ENCODE measurements around the gene SH3PXD2A. TPM values are rescaled to one million over a fixed set of nuclear protein-coding genes. Genes with fewer than 3 reads are reported as not detected.

The SH3PXD2A gene
- total RNA-seq, 5 donors from 2014 or later (not counting 1 experiment from before 2014, with no cell fraction given), result 5.8 to 11.8 (median 9.8) TPM

DNA sequence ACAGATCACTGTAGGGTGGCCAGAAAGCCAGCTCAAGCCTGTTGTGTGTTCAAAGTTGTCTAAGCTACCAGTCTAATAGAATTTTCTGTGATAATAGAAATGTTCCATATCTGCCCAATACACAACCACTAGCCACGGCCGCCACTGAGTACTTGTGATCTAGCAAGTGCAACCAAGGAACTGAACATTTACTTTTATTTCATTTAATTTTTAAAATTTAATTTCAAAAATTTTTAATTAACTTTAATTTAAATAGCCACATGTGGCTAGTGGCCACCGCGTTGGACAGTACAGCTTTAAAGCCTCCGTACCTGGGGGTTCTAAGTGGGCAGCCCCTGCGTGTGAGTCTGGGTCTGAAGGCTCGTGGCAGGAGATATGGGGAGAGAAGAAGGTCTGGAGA is 60.4 kb downstream of the SH3PXD2A start:
- WGBS (ENCODE audit: insufficient coverage), result 83% methylated on average over 3 of the region's 7 CpGs
- H3K27ac ChIP-seq (ENCODE audit: low read length), result no peak overlapping the region
- DNase-seq (no peak), ATAC-seq (replicated peaks in 1 of 4) (no peak)
- H3K4me1 Mint-ChIP-seq, result peaks cover 0 to 8% (median 2%) of the 10 kb centered on the region in 3 donors
- H3K9me3 ChIP-seq, result no peaks in the 10 kb centered on the region
- no peaks in the 10 kb centered on the region for H3K36me3 ChIP-seq (ENCODE audit: control insufficient read depth in 2 of 2, extremely low read depth in 1 of 2, insufficient read depth in 1 of 2, low read length in 1 of 2)
- CTCF ChIA-PET, result no interaction called here
- no peak overlapping the region for H3K4me3 ChIP-seq (ENCODE audit: control insufficient read depth in 1 of 2, extremely low read depth in 1 of 2, low read length in 1 of 2)
- no peaks in the 10 kb centered on the region for H3K36me3 Mint-ChIP-seq
- no peak overlapping the region for H3K27ac Mint-ChIP-seq
- H3K27me3 Mint-ChIP-seq, result no peaks in the 10 kb centered on the region
- POLR2A ChIA-PET, result no interaction called here
- no peaks in the 10 kb centered on the region for H3K27me3 ChIP-seq (replicated peaks in 1 of 2; ENCODE audit: control insufficient read depth in 2 of 2, extremely low read depth in 1 of 2, insufficient read depth in 2 of 2, low read length in 1 of 2)
- peaks cover 0 to 2% of the 10 kb centered on the region in 2 experiments for H3K4me1 ChIP-seq (ENCODE audit: control insufficient read depth in 1 of 2, extremely low read depth in 1 of 2, insufficient read depth in 2 of 2, low read length in 2 of 2)
- H3K4me3 Mint-ChIP-seq, result no peak overlapping the region
- H3K9me3 Mint-ChIP-seq, result no peaks in the 10 kb centered on the region

- H3K9me3 Mint-ChIP-seq, result no peaks in the 10 kb centered on the region
- peaks cover 3 to 7% of the 10 kb centered on the region in 2 experiments for H3K4me1 ChIP-seq (ENCODE audit: control insufficient read depth in 1 of 2, extremely low read depth in 1 of 2, insufficient read depth in 2 of 2, low read length in 2 of 2)
- H3K4me3 ChIP-seq (ENCODE audit: control insufficient read depth in 1 of 2, extremely low read depth in 1 of 2, low read length in 1 of 2), result no peak overlapping the region
- no peaks in the 10 kb centered on the region for H3K9me3 ChIP-seq
- ATAC-seq (replicated peaks in 1 of 4) (no peak), DNase-seq (no peak)
- H3K4me3 Mint-ChIP-seq, result no peak overlapping the region
- H3K27me3 ChIP-seq (replicated peaks in 1 of 2; ENCODE audit: control insufficient read depth in 2 of 2, extremely low read depth in 1 of 2, insufficient read depth in 2 of 2, low read length in 1 of 2), result no peaks in the 10 kb centered on the region
- no peak overlapping the region for H3K27ac ChIP-seq (ENCODE audit: low read length)
- no peaks in the 10 kb centered on the region for H3K27me3 Mint-ChIP-seq
- H3K36me3 ChIP-seq (ENCODE audit: control insufficient read depth in 2 of 2, extremely low read depth in 1 of 2, insufficient read depth in 1 of 2, low read length in 1 of 2), result no peaks in the 10 kb centered on the region
- CTCF ChIA-PET, result interaction anchor here in 1 of 2 donors (0.5 kb wide), 1 partner anchor 10 kb away, joined by 5 read pairs; no protein-coding TSS in a partner anchor
- H3K27ac Mint-ChIP-seq, result no peak overlapping the region
- H3K36me3 Mint-ChIP-seq, result no peaks in the 10 kb centered on the region
- H3K4me1 Mint-ChIP-seq, result peaks cover 7 to 10% (median 9%) of the 10 kb centered on the region in 3 donors
- 75% methylated on average over 7 of the region's 13 CpGs for WGBS (ENCODE audit: insufficient coverage)
- POLR2A ChIA-PET, result no interaction called here
Measured at GRCh38 chr10:103793920-103794883, 61.2 kb downstream of the SH3PXD2A start.

- no peaks in the 10 kb centered on the region for H3K36me3 Mint-ChIP-seq
- WGBS (ENCODE audit: insufficient coverage), result 100% methylated on average over 1 of the region's 3 CpGs
- Histone ChIP-seq H3K4me3 (ENCODE audit: control insufficient read depth in 1 of 2, extremely low read depth in 1 of 2, low read length in 1 of 2) (no peak overlapping the region), H3K4me1 (ENCODE audit: control insufficient read depth in 1 of 2, extremely low read depth in 1 of 2, insufficient read depth in 2 of 2, low read length in 2 of 2) (peaks cover 3 to 8% of the 10 kb centered on the region in 2 experiments), H3K36me3 (ENCODE audit: control insufficient read depth in 2 of 2, extremely low read depth in 1 of 2, insufficient read depth in 1 of 2, low read length in 1 of 2) (no peaks in the 10 kb centered on the region), H3K27ac (ENCODE audit: low read length) (no peak overlapping the region), H3K27me3 (replicated peaks in 1 of 2; ENCODE audit: control insufficient read depth in 2 of 2, extremely low read depth in 1 of 2, insufficient read depth in 2 of 2, low read length in 1 of 2) (no peaks in the 10 kb centered on the region), H3K9me3 (no peaks in the 10 kb centered on the region)
- peaks cover 8 to 13% (median 10%) of the 10 kb centered on the region in 3 donors for H3K4me1 Mint-ChIP-seq
- CTCF ChIA-PET, result no interaction called here
- H3K9me3 Mint-ChIP-seq, result no peaks in the 10 kb centered on the region
- DNase-seq, result no peak
- POLR2A ChIA-PET, result no interaction called here
- no peak for ATAC-seq (replicated peaks in 1 of 4)
- H3K4me3 Mint-ChIP-seq, result no peak overlapping the region
- no peaks in the 10 kb centered on the region for H3K27me3 Mint-ChIP-seq
- no peak overlapping the region for H3K27ac Mint-ChIP-seq
Measured at GRCh38 chr10:103793429-103793828, 61.9 kb downstream of the SH3PXD2A start.

DNA sequence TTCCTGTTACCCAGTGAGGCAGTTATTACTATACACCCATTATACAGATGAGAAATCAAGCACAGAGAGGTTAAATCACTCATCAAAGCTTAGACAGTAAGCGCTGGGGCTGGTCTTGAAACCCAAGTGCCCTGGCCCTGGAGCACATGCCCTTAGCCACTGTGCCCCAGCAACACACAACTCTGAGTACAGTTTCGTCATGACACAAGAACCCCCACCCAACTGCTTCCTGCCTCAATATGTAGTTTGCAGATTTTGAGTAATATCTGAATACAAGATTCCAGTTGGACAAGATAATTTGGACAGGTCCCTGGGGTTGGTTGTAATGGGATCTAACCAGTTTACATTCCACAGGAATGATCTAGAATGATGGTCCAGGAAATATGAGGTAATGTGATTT is 62.8 kb downstream of the SH3PXD2A start:
- H3K4me1 ChIP-seq (ENCODE audit: control insufficient read depth in 1 of 2, extremely low read depth in 1 of 2, insufficient read depth in 2 of 2, low read length in 2 of 2), result peaks cover 3 to 8% of the 10 kb centered on the region in 2 experiments

DNA sequence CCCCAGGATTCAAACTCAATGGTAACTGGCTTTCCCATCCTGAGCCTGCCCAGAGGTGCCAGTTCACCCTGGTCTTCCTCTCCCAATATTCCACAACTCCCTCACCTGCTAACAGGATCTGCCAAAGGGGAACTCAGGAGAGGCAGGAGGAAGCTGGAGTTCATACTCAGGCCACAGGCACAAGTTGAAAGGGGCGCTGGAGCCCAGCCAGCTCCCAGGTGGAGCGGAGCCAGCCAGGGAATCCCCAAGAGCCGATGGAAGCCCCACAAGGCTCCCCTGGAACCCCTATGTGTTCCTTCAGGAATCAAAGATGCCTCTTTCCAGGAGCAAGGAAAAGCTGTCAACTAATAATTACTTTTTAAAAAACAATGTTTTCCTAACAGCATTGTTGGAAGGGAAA is 63.5 kb downstream of the SH3PXD2A start:
- 92% methylated on average over 2 of the region's 3 CpGs for WGBS (ENCODE audit: insufficient coverage)
- Histone ChIP-seq H3K9me3 (no peaks in the 10 kb centered on the region), H3K4me3 (ENCODE audit: control insufficient read depth in 1 of 2, extremely low read depth in 1 of 2, low read length in 1 of 2) (no peak overlapping the region), H3K36me3 (ENCODE audit: control insufficient read depth in 2 of 2, extremely low read depth in 1 of 2, insufficient read depth in 1 of 2, low read length in 1 of 2) (peaks cover 0 to 3% of the 10 kb centered on the region in 2 donors), H3K4me1 (ENCODE audit: control insufficient read depth in 1 of 2, extremely low read depth in 1 of 2, insufficient read depth in 2 of 2, low read length in 2 of 2) (peaks cover 3 to 8% of the 10 kb centered on the region in 2 experiments), H3K27ac (ENCODE audit: low read length) (no peak overlapping the region), H3K27me3 (replicated peaks in 1 of 2; ENCODE audit: control insufficient read depth in 2 of 2, extremely low read depth in 1 of 2, insufficient read depth in 2 of 2, low read length in 1 of 2) (peaks cover 0 to 9% of the 10 kb centered on the region in 2 experiments)
- no peaks in the 10 kb centered on the region for H3K36me3 Mint-ChIP-seq
- H3K27me3 Mint-ChIP-seq, result no peaks in the 10 kb centered on the region
- DNase-seq, result no peak
- POLR2A ChIA-PET, result no interaction called here
- ATAC-seq (replicated peaks in 1 of 4), result no peak
- no peak overlapping the region for H3K4me3 Mint-ChIP-seq
- H3K4me1 Mint-ChIP-seq, result peaks cover 8 to 13% (median 10%) of the 10 kb centered on the region in 3 donors
- no peak overlapping the region for H3K27ac Mint-ChIP-seq
- no peaks in the 10 kb centered on the region for H3K9me3 Mint-ChIP-seq
- CTCF ChIA-PET, result no interaction called here

More for the DNA sequence above, 62.8 kb downstream of the SH3PXD2A start:
- Mint-ChIP-seq H3K27me3 (no peaks in the 10 kb centered on the region), H3K4me1 (peaks cover 8 to 13% (median 10%) of the 10 kb centered on the region in 3 donors), H3K4me3 (no peak overlapping the region), H3K27ac (no peak overlapping the region), H3K36me3 (no peaks in the 10 kb centered on the region), H3K9me3 (no peaks in the 10 kb centered on the region)
- peaks cover 0 to under 1% of the 10 kb centered on the region in 2 donors for H3K36me3 ChIP-seq (ENCODE audit: control insufficient read depth in 2 of 2, extremely low read depth in 1 of 2, insufficient read depth in 1 of 2, low read length in 1 of 2)
- ATAC-seq (replicated peaks in 1 of 4) (no peak), DNase-seq (no peak)
- H3K4me3 ChIP-seq (ENCODE audit: control insufficient read depth in 1 of 2, extremely low read depth in 1 of 2, low read length in 1 of 2), result no peak overlapping the region
- CTCF ChIA-PET, result no interaction called here
- WGBS (ENCODE audit: insufficient coverage), result no CpG with 5 or more reads among the region's 2 CpGs
- no peaks in the 10 kb centered on the region for H3K9me3 ChIP-seq
- H3K27me3 ChIP-seq (replicated peaks in 1 of 2; ENCODE audit: control insufficient read depth in 2 of 2, extremely low read depth in 1 of 2, insufficient read depth in 2 of 2, low read length in 1 of 2), result peaks cover 0 to 2% of the 10 kb centered on the region in 2 experiments
- POLR2A ChIA-PET, result no interaction called here
- no peak overlapping the region for H3K27ac ChIP-seq (ENCODE audit: low read length)

GRCh38 chr10:103791291-103791690 is 64.1 kb downstream of the SH3PXD2A start:
- DNase-seq, result no peak
- Mint-ChIP-seq H3K27ac (no peak overlapping the region), H3K4me1 (peaks cover 8 to 13% (median 10%) of the 10 kb centered on the region in 3 donors), H3K36me3 (no peaks in the 10 kb centered on the region), H3K27me3 (no peaks in the 10 kb centered on the region), H3K9me3 (no peaks in the 10 kb centered on the region), H3K4me3 (no peak overlapping the region)
- ChIA-PET POLR2A (no interaction called here), CTCF (no interaction called here)
- WGBS (ENCODE audit: insufficient coverage), result 94% methylated on average over 2 of the region's 8 CpGs
- peaks cover 0 to 3% of the 10 kb centered on the region in 2 donors for H3K36me3 ChIP-seq (ENCODE audit: control insufficient read depth in 2 of 2, extremely low read depth in 1 of 2, insufficient read depth in 1 of 2, low read length in 1 of 2)
- H3K4me3 ChIP-seq (ENCODE audit: control insufficient read depth in 1 of 2, extremely low read depth in 1 of 2, low read length in 1 of 2), result no peak overlapping the region
- H3K9me3 ChIP-seq, result no peaks in the 10 kb centered on the region
- H3K27ac ChIP-seq (ENCODE audit: low read length), result no peak overlapping the region
- H3K27me3 ChIP-seq (replicated peaks in 1 of 2; ENCODE audit: control insufficient read depth in 2 of 2, extremely low read depth in 1 of 2, insufficient read depth in 2 of 2, low read length in 1 of 2), result peaks cover 0 to 14% of the 10 kb centered on the region in 2 experiments
- peaks cover 3 to 8% of the 10 kb centered on the region in 2 experiments for H3K4me1 ChIP-seq (ENCODE audit: control insufficient read depth in 1 of 2, extremely low read depth in 1 of 2, insufficient read depth in 2 of 2, low read length in 2 of 2)
- no peak for ATAC-seq (replicated peaks in 1 of 4)

Data from T-cell (primary cell).